Measurements from ENCODE around the gene CPE.

DNA sequence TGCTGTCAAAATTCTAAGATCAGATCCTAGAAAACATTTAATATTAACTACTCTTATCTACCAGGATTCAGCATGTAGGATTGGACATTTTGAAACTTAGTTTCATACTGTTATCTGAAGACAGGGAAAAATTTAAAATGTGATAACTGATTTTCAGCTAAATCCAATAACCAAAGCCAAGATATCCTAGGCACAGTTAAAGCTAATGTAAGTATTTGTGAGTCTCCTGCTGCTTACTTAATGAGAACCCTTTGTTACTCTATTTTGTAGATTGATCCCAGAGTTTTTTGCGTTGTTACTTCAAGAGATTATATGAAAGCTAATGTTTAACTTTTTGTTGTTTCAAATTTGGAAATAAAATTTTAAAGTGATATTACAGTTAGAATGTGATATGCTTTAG is 2.0 kb downstream of the CPE start:
- TF ChIP-seq EZH2 (IDR thresholded peaks at IDR 0.05; ENCODE audit: insufficient read depth, poor library complexity, severe bottlenecking) (no peak), EZH2phosphoT487 (IDR thresholded peaks at IDR 0.05; ENCODE audit: insufficient read depth, low read depth) (no peak)

All from GM23248 (cell line).